ENCODE data around the gene SRGAP1. TPM values are rescaled to one million over a fixed set of nuclear protein-coding genes. Genes with fewer than 3 reads are reported as not detected.
A peak's percentile ranks its signal among the peaks of the same experiment; 100 is the strongest.

Gene SRGAP1
- total RNA-seq, 1 donor from 2014 or later = 2.3 TPM

- no peak for DNase-seq
- H3K27me3 ChIP-seq (ENCODE audit: low read depth) = no peaks in the 10 kb centered on the region
- no peaks in the 10 kb centered on the region for H3K9me3 ChIP-seq (replicated peaks)
- H3K36me3 ChIP-seq = no peaks in the 10 kb centered on the region
- no peak for TF ChIP-seq CTCF (IDR thresholded peaks at IDR 0.05; ENCODE audit: borderline replicate concordance)
- peak overlapping the region; percentile 83 for H3K27ac ChIP-seq (replicated peaks)
- H3K4me3 ChIP-seq = no peak overlapping the region
- intact Hi-C loops (cut with micrococcal nuclease) = no loop called here
- peaks cover 52% of the 10 kb centered on the region for H3K4me1 ChIP-seq
Measured at GRCh38 chr12:64090047-64090446, 245.5 kb downstream of the SRGAP1 start.

GRCh38 chr12:64091186-64091585 is 246.7 kb downstream of the SRGAP1 start:
- no peak for DNase-seq
- Histone ChIP-seq H3K27ac (replicated peaks) (no peak overlapping the region), H3K9me3 (replicated peaks) (no peaks in the 10 kb centered on the region), H3K4me1 (peaks cover 49% of the 10 kb centered on the region), H3K36me3 (no peaks in the 10 kb centered on the region), H3K4me3 (no peak overlapping the region), H3K27me3 (ENCODE audit: low read depth) (no peaks in the 10 kb centered on the region)
- intact Hi-C loops (cut with micrococcal nuclease) = no loop called here
- TF ChIP-seq CTCF (IDR thresholded peaks at IDR 0.05; ENCODE audit: borderline replicate concordance) = no peak

DNA sequence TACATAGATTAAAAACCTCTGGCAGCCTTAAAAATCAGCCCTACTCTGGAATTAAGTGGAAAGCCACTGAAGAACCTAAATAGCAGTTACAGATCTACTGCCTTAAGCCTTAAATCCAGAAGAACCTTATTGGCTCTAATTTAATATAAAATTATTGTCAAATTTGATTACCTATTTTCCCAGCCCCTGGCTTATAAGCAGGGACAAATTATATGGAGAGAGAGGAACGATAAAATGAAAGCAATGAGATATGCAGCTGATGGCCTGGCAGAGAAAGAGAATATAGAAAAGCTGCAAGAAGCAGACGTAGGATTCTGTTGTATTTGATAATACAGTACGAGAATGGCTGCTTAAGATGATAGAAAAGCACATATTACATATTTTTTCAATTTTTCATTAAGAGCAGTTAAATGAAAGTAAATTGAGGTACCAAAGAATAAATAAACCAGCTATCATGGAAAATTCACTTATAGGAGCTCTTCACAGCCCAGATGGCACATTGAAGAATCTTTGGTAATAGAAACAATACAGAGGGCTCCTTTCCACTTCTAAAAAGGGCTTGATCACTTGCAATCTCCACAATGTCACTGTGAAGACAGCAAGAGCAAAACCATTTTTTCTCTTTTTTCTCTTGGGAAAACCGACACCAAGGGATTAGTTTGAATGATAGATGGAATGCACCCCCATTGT is 248.2 kb downstream of the SRGAP1 start:
- no peak for DNase-seq
- H3K27me3 ChIP-seq (ENCODE audit: low read depth) = no peaks in the 10 kb centered on the region

DNA sequence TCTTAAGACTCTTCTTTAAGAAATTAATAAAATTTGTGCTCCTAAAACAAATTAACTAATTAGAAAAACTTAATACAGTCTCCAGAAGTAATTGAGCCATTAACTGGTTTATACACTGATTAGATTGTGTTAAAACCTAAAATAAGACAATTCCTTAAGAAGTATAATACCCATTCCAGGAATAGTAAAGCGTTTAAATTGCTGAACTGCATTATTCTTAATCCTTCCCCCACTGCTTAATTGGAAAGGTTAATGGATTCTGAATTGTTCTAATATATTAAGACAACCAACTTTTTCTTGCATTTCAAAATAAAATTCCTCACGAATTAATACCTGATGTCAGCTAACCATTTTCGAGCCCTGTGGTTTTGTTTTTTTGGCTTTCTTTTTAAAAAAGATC is 249.2 kb downstream of the SRGAP1 start:
- Histone ChIP-seq H3K27me3 (ENCODE audit: low read depth) (no peaks in the 10 kb centered on the region), H3K9me3 (replicated peaks) (no peaks in the 10 kb centered on the region), H3K36me3 (no peaks in the 10 kb centered on the region), H3K4me3 (no peak overlapping the region), H3K27ac (replicated peaks) (no peak overlapping the region), H3K4me1 (peaks cover 34% of the 10 kb centered on the region)
- DNase-seq = no peak
- intact Hi-C loops (cut with micrococcal nuclease) = no loop called here
- TF ChIP-seq CTCF (IDR thresholded peaks at IDR 0.05; ENCODE audit: borderline replicate concordance) = no peak

More for the DNA sequence above, 248.2 kb downstream of the SRGAP1 start:
- intact Hi-C loops (cut with micrococcal nuclease) = no loop called here
- Histone ChIP-seq H3K36me3 (no peaks in the 10 kb centered on the region), H3K9me3 (replicated peaks) (no peaks in the 10 kb centered on the region), H3K27ac (replicated peaks) (no peak overlapping the region), H3K4me1 (peaks cover 38% of the 10 kb centered on the region), H3K4me3 (no peak overlapping the region)
- no peak for TF ChIP-seq CTCF (IDR thresholded peaks at IDR 0.05; ENCODE audit: borderline replicate concordance)

- intact Hi-C loops (cut with micrococcal nuclease) = no loop called here
- peaks cover 4% of the 10 kb centered on the region for H3K36me3 ChIP-seq
- no peaks in the 10 kb centered on the region for H3K9me3 ChIP-seq (replicated peaks)
- H3K27me3 ChIP-seq (ENCODE audit: low read depth) = no peaks in the 10 kb centered on the region
- H3K27ac ChIP-seq (replicated peaks) = no peak overlapping the region
- no peak for DNase-seq
- no peak overlapping the region for H3K4me3 ChIP-seq
- TF ChIP-seq CTCF (IDR thresholded peaks at IDR 0.05; ENCODE audit: borderline replicate concordance) = no peak
- peaks cover 20% of the 10 kb centered on the region for H3K4me1 ChIP-seq
Measured at GRCh38 chr12:64097366-64098105, 253.0 kb downstream of the SRGAP1 start.

All from left ventricle myocardium inferior (tissue), 1 donor.